Stomach (tissue), 9 donors: ENCODE data around the gene HDAC9. TPM values are rescaled to one million over a fixed set of nuclear protein-coding genes. Genes with fewer than 3 reads are reported as not detected.
A peak's percentile ranks its signal among the peaks of the same experiment; 100 is the strongest.

Experiments
- DNase-seq, 2 donors: peaks; one replicate each; pipeline versions ENCODE4 v3.0.0 to v3.0.0-alpha.2; 2013 to 2019
- H3K27ac ChIP-seq, 5 donors: fragments of 200-600 bp in 4 of 5; sonication (generic) in 4 of 5; one replicate each; pipeline ENCODE4 v1.5.1; 2013 to 2019; ENCODE audit warnings: mild to moderate bottlenecking in 1 of 5, moderate library complexity in 1 of 5
- H3K27me3 ChIP-seq, 3 donors: fragments of 200-600 bp; sonication (generic); one replicate each; pipeline ENCODE4 v1.5.1; 2017 to 2019; ENCODE audit warnings: mixed run types in 1 of 3
- H3K36me3 ChIP-seq, 4 donors: fragments of 200-600 bp; sonication (generic); 1 replicate in 3 of 4; 2 replicates in 1 of 4; pipeline ENCODE4 v1.5.1; 2016 to 2019
- H3K4me1 ChIP-seq, 4 donors: fragments of 200-600 bp; sonication (generic); one replicate each; pipeline ENCODE4 v1.5.1; 2016 to 2019
- H3K4me3 ChIP-seq, 4 donors: fragments of 200-600 bp; sonication (generic) in 3 of 4; one replicate each; pipeline ENCODE4 v1.5.1; 2016 to 2019; ENCODE audit warnings: mild to moderate bottlenecking in 1 of 4
- H3K9me3 ChIP-seq, 4 donors: fragments of 200-600 bp; sonication (generic); one replicate each; pipeline ENCODE4 v1.5.1; 2016 to 2019
- CTCF ChIP-seq, 7 experiments: fragments of 450-650 bp in 4 of 7; fragments of 200-600 bp in 3 of 7; sonication (generic) in 3 of 7; IDR thresholded peaks; one replicate each; pipeline ENCODE4 v1.5.1; 2016 to 2019; ENCODE audit warnings: antibody characterized with exemption in 7 of 7, control low read depth in 2 of 7, mild to moderate bottlenecking in 1 of 7
- EP300 ChIP-seq: sonication (generic); formaldehyde crosslinking; IDR thresholded peaks from one replicate; pipeline ENCODE4 v1.6.1; 2017; ENCODE audit warnings: antibody characterized with exemption
- POLR2A ChIP-seq, 4 donors: fragments of 450-650 bp; IDR thresholded peaks; one replicate each; pipeline ENCODE4 v1.6.1; 2016; ENCODE audit warnings: antibody characterized with exemption in 4 of 4, control low read depth in 2 of 4, mild to moderate bottlenecking in 1 of 4, moderate library complexity in 1 of 4
- POLR2AphosphoS5 ChIP-seq, 3 donors: sonication (generic); formaldehyde crosslinking; IDR thresholded peaks; one replicate each; pipeline ENCODE4 v1.6.1; 2016; ENCODE audit warnings: antibody characterized with exemption in 3 of 3
- WGBS, 5 donors: extraction: QIAGEN DNeasy Blood & Tissue Kit in 3 of 5; methylation state at CpG; one replicate each; pipeline versions ENCODE4 v1.1.5 to v1.1.7; 2013 to 2018; 5-methylcytosine and 5-hydroxymethylcytosine counted together
- intact Hi-C: fragments of 100-400 bp; cut with DNase I; formaldehyde crosslinking; loops from one replicate; pipeline ENCODE4 v1.15.1; 2023; ENCODE audit warnings: low total_unique reads
- polyA plus RNA-seq, 3 donors: library from polyadenylated mRNA; stranded (reverse); fragments of 200-250 nt; gene quantifications; one replicate each; pipeline ENCODE4 v1.2.3, GENCODE V29; 2013
- total RNA-seq, 5 donors: library from RNA; depleted of rRNA; stranded (reverse); fragments of >200 nt; gene quantifications; one replicate each; pipeline versions ENCODE4 v1.1.0 to v1.2.3, GENCODE V29; 2014 to 2016
- donor health status: healthy with polysubstance abuse.
- donor health status: Bipolar disorder and iron deficiency.
- donor health status: healthy.

Gene HDAC9
- total and polyA plus RNA-seq, 8 donors: 1.4 to 60.0 (median 9.8) TPM

GRCh38 chr7:18566205-18566604 is 70.7 kb downstream of the HDAC9 start:
- DNase-seq: no peak
- no peaks in the 10 kb centered on the region for H3K9me3 ChIP-seq
- no peak overlapping the region for H3K27ac ChIP-seq
- H3K4me3 ChIP-seq: no peak overlapping the region
- TF ChIP-seq CTCF (IDR thresholded peaks at IDR 0.05) (no peak), EP300 (no peak), POLR2AphosphoS5 (IDR thresholded peaks at IDR 0.05) (no peak), POLR2A (IDR thresholded peaks at IDR 0.05) (no peak)
- no peaks in the 10 kb centered on the region for H3K36me3 ChIP-seq
- H3K27me3 ChIP-seq: no peaks in the 10 kb centered on the region
- WGBS, 5 donors: 40 to 67% (median 50%) methylated on average over 1 of the region's 1 CpG
- intact Hi-C loops: no loop called here
- H3K4me1 ChIP-seq: peaks cover 0 to 13% (median 4%) of the 10 kb centered on the region in 4 donors

- Histone ChIP-seq H3K4me3 (no peak overlapping the region), H3K9me3 (no peaks in the 10 kb centered on the region), H3K27me3 (no peaks in the 10 kb centered on the region), H3K4me1 (peaks cover 0 to 16% (median 4%) of the 10 kb centered on the region in 4 donors), H3K27ac (no peak overlapping the region), H3K36me3 (no peaks in the 10 kb centered on the region)
- intact Hi-C loops: no loop called here
- no peak for DNase-seq
- WGBS, 5 donors: 78 to 89% (median 85%) methylated on average over 7 of the region's 7 CpGs
- TF ChIP-seq POLR2AphosphoS5 (IDR thresholded peaks at IDR 0.05): no peak
- no peak for TF ChIP-seq POLR2A (IDR thresholded peaks at IDR 0.05)
- no peak for TF ChIP-seq CTCF (IDR thresholded peaks at IDR 0.05)
- no peak for TF ChIP-seq EP300
Observed at GRCh38 chr7:18566829-18567228, 71.3 kb downstream of the HDAC9 start.

GRCh38 chr7:18570441-18570840 is 74.9 kb downstream of the HDAC9 start:
- no peaks in the 10 kb centered on the region for H3K36me3 ChIP-seq
- H3K4me3 ChIP-seq: no peak overlapping the region
- TF ChIP-seq EP300 (no peak), CTCF (IDR thresholded peaks at IDR 0.05) (no peak), POLR2AphosphoS5 (IDR thresholded peaks at IDR 0.05) (no peak), POLR2A (IDR thresholded peaks at IDR 0.05) (no peak)
- intact Hi-C loops: loop anchor here (10.0 kb wide), 1 partner anchor 216 kb away; no protein-coding TSS in a partner anchor
- H3K4me1 ChIP-seq: peaks cover 0 to 23% (median 13%) of the 10 kb centered on the region in 4 donors
- H3K27ac ChIP-seq: no peak overlapping the region
- DNase-seq: no peak
- no peaks in the 10 kb centered on the region for H3K9me3 ChIP-seq
- H3K27me3 ChIP-seq: no peaks in the 10 kb centered on the region
- WGBS, 5 donors: 27 to 49% (median 42%) methylated on average over 3 of the region's 3 CpGs

GRCh38 chr7:18570890-18571478 is 75.4 kb downstream of the HDAC9 start:
- Histone ChIP-seq H3K27me3 (no peaks in the 10 kb centered on the region), H3K36me3 (no peaks in the 10 kb centered on the region), H3K4me3 (no peak overlapping the region), H3K4me1 (peaks cover 0 to 23% (median 12%) of the 10 kb centered on the region in 4 donors), H3K27ac (no peak overlapping the region), H3K9me3 (no peaks in the 10 kb centered on the region)
- intact Hi-C loops: loop anchor here (10.0 kb wide), 1 partner anchor 216 kb away; no protein-coding TSS in a partner anchor
- 51 to 61% (median 60%) methylated on average over 3 of the region's 3 CpGs for WGBS, 5 donors
- TF ChIP-seq CTCF (IDR thresholded peaks at IDR 0.05): peak in 4 of 7 experiments; percentile 13 to 48 (median 40)
- TF ChIP-seq EP300: no peak
- DNase-seq: peak in 1 of 2 donors; percentile 65
